Keratinocyte (primary cell): ENCODE measurements around the gene KRT14. TPM values are rescaled to one million over a fixed set of nuclear protein-coding genes. Genes with fewer than 3 reads are reported as not detected.

ENCODE experiments used
- DNase-seq: peaks from one replicate; pipeline ENCODE4 v3.0.0-alpha.2; 2011; ENCODE audit warnings: low read depth, missing footprints, low spot score
- FAIRE-seq: peaks from 2 replicates; lab custom pipeline; 2011; peaks lifted over from hg19 to GRCh38; lab: Jason Lieb, UNC
- H2AFZ ChIP-seq: 2 replicates; pipeline ENCODE4 v1.6.0; 2012; ENCODE audit warnings: low read length, control low read depth, inconsistent platforms; ENCODE audit not compliant: control insufficient read depth
- H3K27ac ChIP-seq: 2 replicates; pipeline ENCODE4 v1.5.1; 2011; ENCODE audit warnings: low read length; ENCODE audit not compliant: control insufficient read depth, insufficient read depth
- H3K27me3 ChIP-seq: 3 replicates; pipeline ENCODE4 v1.6.0; 2011; ENCODE audit warnings: low read length; ENCODE audit not compliant: control insufficient read depth, insufficient read depth; ENCODE audit errors: extremely low read depth
- H3K36me3 ChIP-seq, 2 experiments: 2 replicates in 1 of 2; 3 replicates in 1 of 2; pipeline ENCODE4 v1.5.1; 2011; ENCODE audit warnings: low read length in 2 of 2, mild to moderate bottlenecking in 1 of 2; ENCODE audit not compliant: control insufficient read depth in 2 of 2, insufficient read depth in 2 of 2; ENCODE audit errors: extremely low read depth in 1 of 2
- H3K4me1 ChIP-seq: 3 replicates; pipeline ENCODE4 v1.5.1; 2011; ENCODE audit warnings: low read length; ENCODE audit not compliant: control insufficient read depth, insufficient read depth; ENCODE audit errors: extremely low read depth
- H3K4me2 ChIP-seq: 3 replicates; pipeline ENCODE4 v1.6.0; 2011; ENCODE audit warnings: low read depth, low read length; ENCODE audit not compliant: control insufficient read depth, insufficient read depth; ENCODE audit errors: extremely low read depth
- H3K4me3 ChIP-seq, 3 experiments: fragments of 200-600 bp in 1 of 3; sonication (generic) in 1 of 3; 2 replicates in 2 of 3; 3 replicates in 1 of 3; pipeline ENCODE4 v1.5.1; 2011 to 2016; ENCODE audit warnings: low read length in 3 of 3, mild to moderate bottlenecking in 3 of 3, control low read depth in 2 of 3, inconsistent platforms in 1 of 3, low read depth in 1 of 3, mixed read lengths in 1 of 3, mixed run types in 1 of 3, moderate library complexity in 1 of 3; ENCODE audit not compliant: control insufficient read depth in 2 of 3, insufficient read depth in 2 of 3; ENCODE audit errors: extremely low read depth in 1 of 3
- H3K79me2 ChIP-seq: 2 replicates; pipeline ENCODE4 v1.6.0; 2012; ENCODE audit warnings: low read length; ENCODE audit not compliant: control insufficient read depth, insufficient read depth
- H3K9ac ChIP-seq: 3 replicates; pipeline ENCODE4 v1.6.0; 2011; ENCODE audit warnings: low read length; ENCODE audit not compliant: control insufficient read depth, insufficient read depth; ENCODE audit errors: extremely low read depth
- H3K9me1 ChIP-seq: 3 replicates; pipeline ENCODE4 v1.6.0; 2011; ENCODE audit warnings: low read length; ENCODE audit not compliant: control insufficient read depth, insufficient read depth; ENCODE audit errors: extremely low read depth
- H3K9me3 ChIP-seq: 2 replicates; pipeline ENCODE4 v1.5.1; 2012; ENCODE audit warnings: low read depth, low read length; ENCODE audit not compliant: control insufficient read depth
- H4K20me1 ChIP-seq: 3 replicates; pipeline ENCODE4 v1.6.0; 2011; ENCODE audit warnings: low read length; ENCODE audit not compliant: control insufficient read depth, insufficient read depth; ENCODE audit errors: extremely low read depth
- CTCF ChIP-seq, 3 experiments: IDR thresholded peaks in 1 of 3; conservative IDR thresholded peaks in 1 of 3; optimal IDR thresholded peaks in 1 of 3; 2 replicates in 2 of 3; 3 replicates in 1 of 3; pipeline versions ENCODE3 to v1.5.1; 2011; ENCODE audit warnings: low read length in 3 of 3, mild to moderate bottlenecking in 3 of 3, moderate library complexity in 2 of 3, control low read depth in 1 of 3, inconsistent platforms in 1 of 3; ENCODE audit not compliant: insufficient read depth in 2 of 3; ENCODE audit errors: extremely low read depth in 1 of 3
- EZH2 ChIP-seq: IDR thresholded peaks from one replicate; pipeline ENCODE4 v1.6.1; 2012; ENCODE audit warnings: inconsistent platforms, mild to moderate bottlenecking, low read length, moderate library complexity
- dilution Hi-C: fragments of 300-500 bp; cut with MboI; formaldehyde crosslinking; loops from one replicate; pipeline ENCODE4 v1.7.0; 2020; ENCODE audit warnings: low sequenced_read_pairs; ENCODE audit not compliant: extremely low pct_ligation_motif_present
- polyA plus RNA-seq, 5 experiments: library from polyadenylated mRNA; depleted of rRNA in 3 of 5; stranded (reverse) in 3 of 5; stranded (forward) in 1 of 5; unstranded in 1 of 5; fragments of >200 nt; gene quantifications; 1 replicate in 1 of 5; 2 replicates in 3 of 5; 3 replicates in 1 of 5; pipeline versions ENCODE4 v1.2.1 to v1.2.3, GENCODE V29; 2011 to 2012; ENCODE audit warnings: missing spikeins in 2 of 5, low read depth in 1 of 5, low replicate concordance in 1 of 5

KRT14 gene
- polyA plus RNA-seq, 1 donor (not counting 4 experiments of a cell fraction or from before 2014, with no cell fraction given) = 26,041 TPM

DNA sequence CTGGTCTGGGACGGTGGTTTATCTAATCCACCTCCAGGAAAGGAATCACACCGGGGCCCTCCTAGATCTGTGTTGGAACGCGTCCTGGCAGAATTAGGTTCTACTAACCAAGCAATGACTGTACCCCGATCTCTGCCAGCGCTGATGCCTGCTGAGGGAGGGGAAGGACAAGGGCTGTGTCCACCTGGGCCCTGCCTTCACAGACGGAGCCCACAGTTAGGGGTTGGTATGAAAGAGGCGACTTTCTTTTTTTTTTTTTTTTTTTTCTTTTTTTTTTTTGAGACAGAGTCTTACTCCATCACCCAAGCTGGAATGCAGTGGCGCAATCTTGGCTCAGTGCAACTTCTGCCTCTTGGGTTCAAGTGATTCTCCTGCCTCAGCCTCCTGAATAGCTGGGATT is 48.7 kb downstream of the KRT14 start:
- peak overlapping the region; percentile 50 for H3K27ac ChIP-seq
- H3K9me1 ChIP-seq = no peaks in the 10 kb centered on the region
- peak overlapping the region; percentile 55 for H3K4me2 ChIP-seq
- FAIRE-seq = peak; percentile 46
- H3K9ac ChIP-seq = peak overlapping the region; percentile 18
- H4K20me1 ChIP-seq = no peaks in the 10 kb centered on the region
- no peak for DNase-seq
- no peaks in the 10 kb centered on the region for H3K79me2 ChIP-seq
- peaks cover 55% of the 10 kb centered on the region for H3K4me1 ChIP-seq
- TF ChIP-seq CTCF (optimal IDR thresholded peaks at IDR 0.05 in 1 of 3, IDR thresholded peaks at IDR 0.05 in 1 of 3, conservative IDR thresholded peaks at IDR 0.05 in 1 of 3; ENCODE audit: extremely low read depth in 1 of 3, insufficient read depth in 2 of 3, low read length in 3 of 3) = no peak
- no peak for TF ChIP-seq EZH2
- H3K27me3 ChIP-seq = no peaks in the 10 kb centered on the region
- H3K36me3 ChIP-seq = no peaks in the 10 kb centered on the region
- H3K9me3 ChIP-seq = no peaks in the 10 kb centered on the region
- no peak overlapping the region for H2AFZ ChIP-seq
- no peak overlapping the region for H3K4me3 ChIP-seq
- dilution Hi-C loops = no loop called here

GRCh38 chr17:41537614-41537954 is 49.1 kb downstream of the KRT14 start:
- H3K79me2 ChIP-seq = no peaks in the 10 kb centered on the region
- no peak overlapping the region for H3K4me3 ChIP-seq
- TF ChIP-seq CTCF (optimal IDR thresholded peaks at IDR 0.05 in 1 of 3, IDR thresholded peaks at IDR 0.05 in 1 of 3, conservative IDR thresholded peaks at IDR 0.05 in 1 of 3; ENCODE audit: extremely low read depth in 1 of 3, insufficient read depth in 2 of 3, low read length in 3 of 3) = no peak
- no peak overlapping the region for H3K27ac ChIP-seq
- H3K27me3 ChIP-seq = no peaks in the 10 kb centered on the region
- H4K20me1 ChIP-seq = no peaks in the 10 kb centered on the region
- no peak for FAIRE-seq
- DNase-seq = no peak
- no peak overlapping the region for H2AFZ ChIP-seq
- peaks cover 55% of the 10 kb centered on the region for H3K4me1 ChIP-seq
- no peaks in the 10 kb centered on the region for H3K36me3 ChIP-seq
- H3K9me1 ChIP-seq = no peaks in the 10 kb centered on the region
- H3K4me2 ChIP-seq = peak overlapping the region; percentile 55
- H3K9ac ChIP-seq = no peak overlapping the region
- H3K9me3 ChIP-seq = no peaks in the 10 kb centered on the region
- dilution Hi-C loops = no loop called here
